ENCODE results near the gene GCAT.

GRCh38 chr22:37762389-37762836, 45.3 kb upstream of the GCAT start:
- TF ChIP-seq CTCF (IDR thresholded peaks at IDR 0.05) (no peak), POLR2A (IDR thresholded peaks at IDR 0.05) (no peak)

Data from vagina (tissue), 2 donors.